ENCODE data around the gene TMEM72. TPM values are rescaled to one million over a fixed set of nuclear protein-coding genes. Genes with fewer than 3 reads are reported as not detected.

Gene TMEM72
- total and polyA plus RNA-seq, 2 experiments from 2014 or later = 0.13 TPM; not detected in 1

DNA sequence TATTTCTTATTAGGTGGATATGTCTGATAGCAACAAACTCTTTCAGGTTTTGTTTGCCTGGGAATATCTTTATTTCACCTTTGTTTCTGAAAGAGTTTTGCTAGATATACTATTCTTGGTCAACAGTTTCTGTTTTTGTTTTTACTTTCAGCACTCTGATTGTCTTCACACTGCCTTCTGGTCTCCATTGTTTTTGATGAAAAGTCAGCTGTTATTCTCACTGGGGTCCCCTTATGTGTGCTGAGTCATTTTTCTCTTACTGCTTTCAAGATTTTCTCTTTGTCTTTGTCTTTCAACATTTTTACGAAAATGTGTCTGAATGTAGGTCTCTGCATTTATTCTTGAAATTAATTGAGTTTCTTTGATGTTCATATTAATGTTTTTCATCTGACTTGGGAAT is 33.2 kb downstream of the TMEM72 start:
- Histone ChIP-seq H4K20me1 (ENCODE audit: insufficient read depth, poor library complexity, severe bottlenecking) (no peaks in the 10 kb centered on the region), H3K36me3 (replicated peaks; ENCODE audit: insufficient read depth, low read depth) (no peaks in the 10 kb centered on the region), H3K4me1 (ENCODE audit: insufficient read depth) (no peaks in the 10 kb centered on the region), H3K4me2 (no peak overlapping the region), H3K4me3 (no peak overlapping the region), H2AFZ (no peak overlapping the region), H3K9me2 (replicated peaks; ENCODE audit: insufficient read depth) (no peaks in the 10 kb centered on the region), H3K9me3 (ENCODE audit: low read depth) (no peaks in the 10 kb centered on the region), H3K27ac (no peak overlapping the region), H3K79me2 (no peaks in the 10 kb centered on the region), H3K27me3 (no peaks in the 10 kb centered on the region)
- WGBS (ENCODE audit: low lambda C conversion rate, missing lambda C conversion rate) = 55% methylated on average over 1 of the region's 1 CpG
- TF ChIP-seq, protein P1, sequence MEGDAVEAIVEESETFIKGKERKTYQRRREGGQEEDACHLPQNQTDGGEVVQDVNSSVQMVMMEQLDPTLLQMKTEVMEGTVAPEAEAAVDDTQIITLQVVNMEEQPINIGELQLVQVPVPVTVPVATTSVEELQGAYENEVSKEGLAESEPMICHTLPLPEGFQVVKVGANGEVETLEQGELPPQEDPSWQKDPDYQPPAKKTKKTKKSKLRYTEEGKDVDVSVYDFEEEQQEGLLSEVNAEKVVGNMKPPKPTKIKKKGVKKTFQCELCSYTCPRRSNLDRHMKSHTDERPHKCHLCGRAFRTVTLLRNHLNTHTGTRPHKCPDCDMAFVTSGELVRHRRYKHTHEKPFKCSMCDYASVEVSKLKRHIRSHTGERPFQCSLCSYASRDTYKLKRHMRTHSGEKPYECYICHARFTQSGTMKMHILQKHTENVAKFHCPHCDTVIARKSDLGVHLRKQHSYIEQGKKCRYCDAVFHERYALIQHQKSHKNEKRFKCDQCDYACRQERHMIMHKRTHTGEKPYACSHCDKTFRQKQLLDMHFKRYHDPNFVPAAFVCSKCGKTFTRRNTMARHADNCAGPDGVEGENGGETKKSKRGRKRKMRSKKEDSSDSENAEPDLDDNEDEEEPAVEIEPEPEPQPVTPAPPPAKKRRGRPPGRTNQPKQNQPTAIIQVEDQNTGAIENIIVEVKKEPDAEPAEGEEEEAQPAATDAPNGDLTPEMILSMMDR (IDR thresholded peaks at IDR 0.05; ENCODE audit: poor library complexity) = no peak
- TF ChIP-seq EZH2 (IDR thresholded peaks at IDR 0.05; ENCODE audit: borderline replicate concordance) (no peak), EZH2phosphoT487 (IDR thresholded peaks at IDR 0.05; ENCODE audit: low read depth, severe bottlenecking, unreplicated experiment) (no peak)
- DNase-seq (ENCODE audit: low spot score) = no peak

- H3K9me2 ChIP-seq (replicated peaks; ENCODE audit: insufficient read depth) = no peaks in the 10 kb centered on the region
- H3K27me3 ChIP-seq = no peaks in the 10 kb centered on the region
- H3K79me2 ChIP-seq = no peaks in the 10 kb centered on the region
- no peaks in the 10 kb centered on the region for H3K9me3 ChIP-seq (ENCODE audit: low read depth)
- H3K4me3 ChIP-seq = no peak overlapping the region
- no peaks in the 10 kb centered on the region for H4K20me1 ChIP-seq (ENCODE audit: insufficient read depth, poor library complexity, severe bottlenecking)
- peaks cover 11% of the 10 kb centered on the region for H3K4me1 ChIP-seq (ENCODE audit: insufficient read depth)
- TF ChIP-seq EZH2phosphoT487 (IDR thresholded peaks at IDR 0.05; ENCODE audit: low read depth, severe bottlenecking, unreplicated experiment) = no peak
- no peak for TF ChIP-seq EZH2 (IDR thresholded peaks at IDR 0.05; ENCODE audit: borderline replicate concordance)
- TF ChIP-seq, protein P1 (IDR thresholded peaks at IDR 0.05; ENCODE audit: poor library complexity) = no peak
- no peaks in the 10 kb centered on the region for H3K36me3 ChIP-seq (replicated peaks; ENCODE audit: insufficient read depth, low read depth)
- no peak overlapping the region for H3K4me2 ChIP-seq
- 85% methylated on average over 2 of the region's 2 CpGs for WGBS (ENCODE audit: low lambda C conversion rate, missing lambda C conversion rate)
- H3K27ac ChIP-seq = no peak overlapping the region
- no peak for DNase-seq (ENCODE audit: low spot score)
- no peak overlapping the region for H2AFZ ChIP-seq
Observed at GRCh38 chr10:44946205-44946604, 35.1 kb downstream of the TMEM72 start.

GRCh38 chr10:44947371-44948152 is 36.4 kb downstream of the TMEM72 start:
- H3K4me2 ChIP-seq = no peak overlapping the region
- no peak for TF ChIP-seq EZH2phosphoT487 (IDR thresholded peaks at IDR 0.05; ENCODE audit: low read depth, severe bottlenecking, unreplicated experiment)
- TF ChIP-seq, protein P1 (IDR thresholded peaks at IDR 0.05; ENCODE audit: poor library complexity) = no peak
- TF ChIP-seq EZH2 (IDR thresholded peaks at IDR 0.05; ENCODE audit: borderline replicate concordance) = no peak
- DNase-seq (ENCODE audit: low spot score) = no peak
- no peaks in the 10 kb centered on the region for H3K27me3 ChIP-seq
- no peaks in the 10 kb centered on the region for H4K20me1 ChIP-seq (ENCODE audit: insufficient read depth, poor library complexity, severe bottlenecking)
- H3K4me3 ChIP-seq = no peak overlapping the region
- H3K27ac ChIP-seq = no peak overlapping the region
- H3K9me3 ChIP-seq (ENCODE audit: low read depth) = no peaks in the 10 kb centered on the region
- no peaks in the 10 kb centered on the region for H3K79me2 ChIP-seq
- H2AFZ ChIP-seq = no peak overlapping the region
- 84% methylated on average over 6 of the region's 6 CpGs for WGBS (ENCODE audit: low lambda C conversion rate, missing lambda C conversion rate)
- H3K36me3 ChIP-seq (replicated peaks; ENCODE audit: insufficient read depth, low read depth) = no peaks in the 10 kb centered on the region
- H3K4me1 ChIP-seq (ENCODE audit: insufficient read depth) = peaks cover 11% of the 10 kb centered on the region
- H3K9me2 ChIP-seq (replicated peaks; ENCODE audit: insufficient read depth) = no peaks in the 10 kb centered on the region

All from hepatocyte (in vitro differentiated cells).